Forelimb muscle (tissue), 1 donor: ENCODE data around the gene HAP1. TPM values are rescaled to one million over a fixed set of nuclear protein-coding genes. Genes with fewer than 3 reads are reported as not detected.
A peak's percentile ranks its signal among the peaks of the same experiment; 100 is the strongest.
"Not testable (repeated sequence)": the region's sequence is repeated elsewhere in the genome, so short reads cannot be mapped to it uniquely, and the experiment has no call there.

Experiments
- DNase-seq: peaks from one replicate; pipeline ENCODE4 v3.0.0-alpha.2; 2013; ENCODE audit warnings: low read depth
- polyA plus RNA-seq: library from polyadenylated mRNA; unstranded; fragments of 120-200 nt; gene quantifications from one replicate; pipeline ENCODE4 v1.2.1, GENCODE V29; 2013; ENCODE audit not compliant: insufficient read length

HAP1 gene
- polyA plus RNA-seq, 1 donor: 0.04 TPM

DNA sequence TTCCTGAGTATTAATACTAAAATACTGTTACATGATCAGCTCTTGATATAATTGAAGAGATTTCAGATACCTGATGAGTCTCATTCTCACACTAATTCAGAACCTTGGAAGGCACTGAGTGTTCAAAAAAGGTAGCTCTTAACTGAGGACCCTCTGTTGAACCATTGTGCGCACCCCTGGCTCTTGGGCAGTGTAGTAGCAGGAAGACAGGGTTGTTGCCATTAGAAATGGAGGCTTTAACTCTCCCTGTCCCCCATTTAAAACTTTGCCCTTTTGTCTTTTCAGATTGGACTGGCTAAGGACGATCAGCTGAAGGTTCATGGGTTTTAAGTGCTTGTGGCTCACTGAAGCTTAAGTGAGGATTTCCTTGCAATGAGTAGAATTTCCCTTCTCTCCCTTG is 43.9 kb downstream of the HAP1 start:
- no peak for DNase-seq

DNA sequence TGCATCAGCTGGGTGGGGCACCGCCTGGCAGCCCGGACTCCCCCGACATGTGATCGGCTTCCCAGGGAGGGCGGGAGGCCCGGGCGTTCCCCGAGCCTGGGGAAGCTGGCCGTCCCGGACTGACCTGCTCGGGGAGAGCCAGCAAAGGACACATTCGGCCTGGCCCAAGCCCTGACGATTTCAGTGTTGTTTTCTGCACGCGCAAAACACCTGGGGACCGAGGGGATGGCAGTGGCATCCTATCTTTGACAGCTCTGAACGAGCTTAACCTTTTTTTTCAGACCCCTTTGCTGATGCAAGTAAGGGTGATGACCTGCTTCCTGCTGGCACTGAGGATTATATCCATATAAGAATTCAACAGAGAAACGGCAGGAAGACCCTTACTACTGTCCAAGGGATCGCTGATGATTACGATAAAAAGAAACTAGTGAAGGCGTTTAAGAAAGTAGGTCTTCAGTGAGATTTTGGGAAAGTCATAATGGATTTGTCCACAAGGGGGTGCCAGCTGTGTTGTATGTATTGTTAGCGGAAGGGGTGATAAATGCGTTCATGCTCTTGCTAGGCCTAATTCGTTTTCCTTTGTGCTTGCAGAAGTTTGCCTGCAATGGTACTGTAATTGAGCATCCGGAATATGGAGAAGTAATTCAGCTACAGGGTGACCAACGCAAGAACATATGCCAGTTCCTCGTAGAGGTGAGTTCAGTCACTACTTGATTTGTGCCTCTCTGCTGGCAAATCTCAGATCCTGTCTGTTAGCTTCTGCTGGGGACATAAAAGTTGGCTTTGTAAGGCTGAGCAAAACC is 44.7 kb downstream of the HAP1 start:
- no peak for DNase-seq

DNA sequence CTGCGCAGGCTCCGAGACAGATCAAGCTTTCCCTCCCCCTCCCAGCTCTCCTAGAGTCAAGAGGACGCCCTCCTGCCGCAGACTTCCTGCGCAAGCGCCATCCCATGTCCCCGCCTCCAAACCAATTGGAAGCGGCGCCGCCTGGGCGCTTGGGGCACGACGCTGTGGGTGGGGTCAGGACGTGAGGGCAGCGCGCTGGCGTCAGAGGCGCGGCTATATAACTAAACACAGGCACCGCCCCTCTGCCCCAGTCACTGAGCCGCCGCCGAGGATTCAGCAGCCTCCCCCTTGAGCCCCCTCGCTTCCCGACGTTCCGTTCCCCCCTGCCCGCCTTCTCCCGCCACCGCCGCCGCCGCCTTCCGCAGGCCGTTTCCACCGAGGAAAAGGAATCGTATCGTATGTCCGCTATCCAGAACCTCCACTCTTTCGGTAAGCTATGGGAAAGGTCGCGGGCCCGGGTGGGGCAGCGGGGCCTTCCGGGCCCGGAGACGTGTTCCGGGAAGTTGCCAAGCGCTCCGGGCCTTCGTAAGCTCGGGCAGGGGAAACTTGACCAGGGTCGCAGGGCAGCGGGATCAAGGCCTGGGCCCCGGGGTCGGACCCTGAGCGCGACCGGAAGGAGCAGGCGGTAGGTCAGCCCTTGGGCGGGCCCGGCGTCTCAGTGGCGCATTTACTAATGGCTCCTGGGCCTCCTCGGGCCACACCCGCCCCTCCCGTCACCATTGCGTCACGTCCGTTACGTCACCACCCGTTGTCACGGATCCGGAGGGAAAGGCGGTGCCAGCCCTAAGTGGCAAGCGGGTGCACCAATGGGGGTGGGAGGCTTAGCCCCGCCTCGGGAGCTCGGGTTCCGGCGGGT is 45.6 kb downstream of the HAP1 start, which contains the start of gene EIF1:
TSS of gene EIF1 (plus strand) at position 245 of the 856 bp plus-strand sequence. CDS start at position 399, 154 bp downstream.
- peak; percentile 98 for DNase-seq

DNA sequence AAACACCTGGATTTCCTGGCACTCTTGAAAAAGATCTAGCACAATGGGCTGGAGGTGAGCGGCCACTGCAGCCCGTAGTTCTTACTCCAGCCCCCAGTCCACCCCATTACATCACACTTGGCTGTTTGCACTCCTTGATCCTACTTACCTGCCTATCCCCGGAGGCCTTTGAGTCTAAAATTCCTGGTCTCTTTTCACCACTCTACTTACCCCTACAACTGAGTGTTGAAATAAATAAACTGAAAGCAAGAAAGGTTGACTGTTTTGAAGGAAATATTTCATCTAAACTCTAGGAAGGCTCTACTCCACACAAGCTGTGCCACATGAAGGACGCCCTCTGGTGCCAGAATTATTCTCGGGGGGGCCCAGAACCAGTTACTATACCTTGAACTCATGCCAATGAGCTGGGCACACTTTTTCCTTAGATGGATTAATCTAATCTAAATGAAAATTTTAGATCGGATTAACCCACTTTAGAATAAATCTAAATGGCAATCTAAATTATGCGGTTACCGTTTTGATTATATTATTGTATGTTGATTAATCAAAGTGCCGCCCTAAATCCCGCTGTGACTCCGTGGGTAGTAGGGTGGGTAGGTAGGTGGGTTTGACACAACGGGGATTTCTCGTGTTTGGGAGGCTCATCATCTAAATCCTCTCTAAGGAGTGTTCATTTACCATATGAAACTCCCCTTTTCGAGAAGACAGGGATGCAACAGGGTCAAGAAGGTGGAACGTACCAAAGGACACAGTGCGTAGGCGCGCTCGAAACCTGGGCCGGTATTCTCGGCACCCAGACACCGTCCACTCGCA is 46.4 kb downstream of the HAP1 start:
- DNase-seq: no peak

DNA sequence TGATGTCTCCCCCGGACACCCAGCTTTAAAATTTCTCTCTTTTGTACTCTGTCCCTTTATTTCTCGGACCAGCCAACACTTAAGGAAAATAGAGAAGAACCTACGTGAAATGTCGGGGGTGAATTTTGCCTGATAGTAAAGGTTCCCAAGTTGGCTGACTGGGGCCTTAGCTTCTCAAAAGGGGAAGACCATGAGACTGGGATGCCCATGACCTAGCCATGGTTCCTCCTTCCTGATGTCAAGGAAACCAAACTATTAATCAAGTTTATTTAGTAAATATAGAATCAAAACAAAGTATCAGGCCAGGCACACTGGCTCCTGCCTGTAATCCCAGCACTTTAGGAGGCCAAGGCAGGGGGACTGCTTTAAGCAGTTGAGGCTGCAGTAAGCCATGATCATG is 48.2 kb downstream of the HAP1 start:
- no peak for DNase-seq

DNA sequence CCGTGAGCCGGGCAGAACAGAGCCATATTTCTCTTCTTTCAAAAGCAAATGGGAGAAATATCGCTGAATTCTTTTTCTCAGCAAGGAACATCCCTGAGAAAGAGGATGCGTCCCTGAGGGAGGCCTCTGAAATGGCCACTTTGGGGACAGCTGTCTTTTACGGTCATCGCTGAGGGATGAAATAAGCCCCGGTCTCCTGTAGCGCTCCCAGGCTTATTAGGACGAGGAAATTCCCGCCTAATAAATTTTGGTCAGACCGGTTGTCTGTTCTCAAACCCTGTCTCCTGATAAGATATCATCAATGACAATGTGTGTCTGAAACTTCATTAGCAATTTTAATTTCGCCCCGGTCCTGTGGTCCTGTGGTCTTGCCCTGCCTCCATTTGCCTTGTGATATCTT is 48.7 kb downstream of the HAP1 start:
- DNase-seq: not testable (repeated sequence)

DNA sequence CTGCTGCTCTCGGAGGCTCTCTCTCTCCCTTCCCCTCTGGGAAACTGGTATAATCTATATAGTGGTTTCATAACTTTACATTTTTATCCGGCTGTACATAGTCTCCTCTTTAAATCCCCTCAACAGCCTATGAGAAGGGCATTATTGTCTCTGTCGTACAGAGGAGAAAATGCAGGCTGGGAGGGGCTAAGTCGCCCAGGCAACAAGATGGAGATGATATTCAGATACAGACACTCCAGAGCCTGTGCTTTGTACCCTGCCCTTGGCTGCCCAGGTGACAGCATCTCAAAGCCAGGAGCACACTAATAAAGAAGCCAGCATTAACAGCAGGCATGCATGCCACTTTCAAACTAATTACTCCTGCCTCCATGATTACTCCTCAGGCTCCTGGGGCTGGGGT is 50.4 kb downstream of the HAP1 start:
- no peak for DNase-seq

DNA sequence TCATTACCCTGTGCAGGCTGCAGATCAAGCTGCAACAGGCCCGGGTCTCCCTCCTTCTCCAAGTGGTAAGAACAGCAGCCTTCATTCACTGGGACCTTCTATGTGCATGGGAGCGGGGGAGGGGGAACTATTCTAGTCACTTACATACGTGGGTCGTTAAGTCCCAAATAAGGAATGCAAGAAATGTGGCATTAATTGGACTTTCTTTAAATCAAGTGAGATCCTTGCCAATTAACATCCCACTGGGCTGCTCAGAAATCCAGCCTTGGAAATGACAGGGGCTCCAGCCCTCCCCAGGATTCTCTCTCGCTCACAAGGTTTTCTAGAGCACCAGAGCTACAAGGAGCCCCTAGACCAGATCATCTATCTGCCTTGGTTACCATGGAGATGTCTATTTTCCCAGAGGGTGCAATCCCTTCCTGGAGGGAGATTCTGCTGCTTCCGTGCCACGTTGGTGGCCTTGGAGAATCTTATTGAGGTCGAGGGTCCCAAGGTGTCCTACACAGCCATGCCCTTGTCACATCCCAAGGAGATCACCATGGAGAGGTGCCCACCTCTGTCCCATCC is 50.9 kb downstream of the HAP1 start:
- DNase-seq: no peak

DNA sequence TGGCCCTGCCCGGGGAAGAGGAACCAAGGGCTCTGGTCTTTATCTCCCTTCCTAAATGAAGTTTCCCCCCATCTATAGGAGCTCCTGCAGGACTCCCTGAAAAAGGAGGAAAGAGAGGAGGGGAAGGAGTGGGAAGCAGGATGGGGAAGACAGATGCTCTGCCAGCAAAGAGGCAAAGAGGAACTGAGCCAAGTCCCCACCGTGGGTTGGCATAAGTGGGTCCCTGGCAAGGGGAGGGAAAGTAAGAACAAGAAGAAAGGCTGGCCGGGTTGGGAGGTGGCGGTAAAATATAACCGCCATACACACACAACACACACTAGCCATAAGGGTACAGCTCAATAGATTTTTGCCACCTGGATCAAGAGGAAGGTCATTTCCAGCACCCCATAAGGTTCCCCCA is 51.8 kb downstream of the HAP1 start:
- DNase-seq: no peak

DNA sequence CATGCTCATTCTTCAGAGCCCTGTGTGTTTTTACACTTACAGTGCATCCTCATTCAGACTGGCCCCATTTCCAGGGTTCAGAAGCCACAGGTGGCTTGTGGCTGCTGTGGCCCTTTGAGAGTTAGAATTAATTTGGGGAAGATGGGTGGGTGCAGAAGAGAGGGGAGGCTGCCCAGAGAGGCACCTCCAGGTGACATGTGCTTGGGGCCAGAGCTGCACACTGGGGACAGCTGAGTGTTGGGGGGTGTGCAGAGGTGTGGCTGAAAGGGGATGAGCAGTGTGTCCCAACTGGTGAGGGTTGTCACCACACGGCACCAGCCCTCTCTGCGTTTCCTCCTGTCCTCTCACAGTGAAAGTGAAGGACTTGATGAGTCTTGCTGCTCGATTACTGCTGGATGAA is 52.7 kb downstream of the HAP1 start:
- DNase-seq: no peak

DNA sequence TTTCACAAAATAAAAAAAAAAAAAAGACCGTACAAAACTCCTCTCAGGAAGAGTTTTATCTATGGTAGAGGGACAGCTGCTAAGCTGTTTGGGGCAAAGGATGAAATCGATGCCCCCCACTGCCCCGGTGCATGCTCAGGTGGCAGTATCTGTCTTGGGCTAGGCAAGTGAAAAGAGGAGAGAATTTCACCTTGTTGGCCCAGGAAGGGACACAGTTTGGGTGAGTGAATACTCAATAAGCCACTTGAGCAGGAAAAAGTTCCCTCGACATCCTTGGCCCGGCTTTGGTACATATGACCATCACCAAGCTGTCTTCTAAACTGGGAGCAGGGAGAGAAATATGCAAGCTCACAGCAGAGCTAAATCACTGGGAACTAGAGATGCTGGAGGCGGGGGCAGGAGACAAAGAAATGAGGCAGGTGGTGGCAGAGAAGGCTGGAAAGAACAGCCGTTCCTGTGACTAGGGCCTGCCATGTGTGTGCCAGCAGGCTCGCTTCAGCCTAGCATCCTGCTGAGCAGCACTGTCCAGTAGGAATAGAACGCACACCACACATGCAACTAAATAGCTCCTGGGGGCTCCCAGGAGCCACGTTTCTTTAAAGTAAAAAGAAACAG is 53.9 kb downstream of the HAP1 start:
- DNase-seq: no peak

DNA sequence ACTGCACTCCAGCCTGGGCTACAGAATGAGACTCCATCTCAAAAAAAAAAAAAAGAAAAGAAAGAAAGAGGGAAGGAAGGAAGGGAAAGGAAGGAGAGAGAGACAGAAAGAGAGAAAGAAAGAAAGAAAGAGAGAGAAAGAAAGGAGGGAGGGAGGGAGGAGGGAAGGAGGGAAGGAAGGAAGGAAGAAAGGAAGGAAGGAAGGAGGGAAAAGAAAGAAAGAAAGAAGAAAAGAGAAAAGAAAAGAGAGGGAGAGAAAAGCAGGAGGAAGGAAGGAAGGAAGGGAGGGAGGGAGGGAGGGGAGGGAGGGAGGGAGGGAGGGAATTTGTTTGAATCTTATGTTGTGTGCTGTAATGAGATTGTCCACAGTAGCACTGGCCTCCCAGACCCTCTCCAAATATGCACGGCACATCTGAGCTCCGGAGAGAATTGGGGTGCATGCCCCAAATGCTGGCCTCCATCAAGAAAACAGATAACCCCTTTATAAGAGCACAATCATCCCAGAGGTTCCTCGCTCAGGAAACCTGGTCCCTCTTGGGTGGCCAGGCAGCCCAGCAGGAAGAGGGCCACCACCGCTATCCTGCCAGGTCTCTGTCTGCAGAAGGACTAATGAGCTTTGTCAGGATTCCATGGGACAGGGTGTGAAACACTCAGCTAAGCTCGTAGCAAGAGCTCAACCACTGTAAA is 54.6 kb downstream of the HAP1 start:
- no peak for DNase-seq

DNA sequence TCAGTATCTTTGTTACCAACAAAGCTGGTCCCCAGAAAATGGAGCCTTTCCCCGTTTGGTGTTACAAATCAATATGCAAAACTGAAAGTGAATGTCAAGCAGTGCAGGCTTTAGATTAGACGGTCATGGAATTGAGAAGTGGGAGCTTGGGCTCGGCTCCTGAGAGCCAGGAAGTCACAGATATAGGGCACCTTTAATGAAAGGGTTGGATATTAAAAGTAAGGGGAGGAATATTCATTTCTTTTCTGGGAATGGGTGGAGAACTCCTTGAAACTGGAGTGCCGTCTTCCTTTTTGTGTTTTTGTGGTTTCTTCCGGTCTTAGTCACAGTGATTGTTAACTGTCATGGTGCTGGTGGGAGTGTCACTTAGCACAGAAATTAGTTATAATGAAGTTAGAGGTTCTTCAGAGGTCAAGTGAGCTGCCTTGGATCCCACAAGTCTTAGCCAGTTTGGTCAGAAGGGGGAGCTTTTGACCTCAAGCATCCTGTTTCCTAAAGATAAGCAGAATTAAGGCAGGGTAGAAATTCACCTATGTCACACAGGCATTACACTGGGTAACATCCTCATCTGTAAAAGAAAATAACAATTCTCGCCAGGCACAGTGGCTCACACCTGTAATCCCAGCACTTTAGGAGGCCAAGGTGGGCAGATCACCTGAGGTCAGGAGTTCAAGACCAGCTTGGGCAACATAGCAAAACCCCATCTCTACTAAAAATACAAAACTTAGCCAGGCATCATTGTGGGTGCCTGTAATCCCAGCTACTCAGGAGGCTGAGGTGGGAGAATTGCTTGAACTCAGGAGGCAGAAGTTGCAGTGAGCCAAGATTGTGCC is 55.3 kb downstream of the HAP1 start:
- DNase-seq: no peak

DNA sequence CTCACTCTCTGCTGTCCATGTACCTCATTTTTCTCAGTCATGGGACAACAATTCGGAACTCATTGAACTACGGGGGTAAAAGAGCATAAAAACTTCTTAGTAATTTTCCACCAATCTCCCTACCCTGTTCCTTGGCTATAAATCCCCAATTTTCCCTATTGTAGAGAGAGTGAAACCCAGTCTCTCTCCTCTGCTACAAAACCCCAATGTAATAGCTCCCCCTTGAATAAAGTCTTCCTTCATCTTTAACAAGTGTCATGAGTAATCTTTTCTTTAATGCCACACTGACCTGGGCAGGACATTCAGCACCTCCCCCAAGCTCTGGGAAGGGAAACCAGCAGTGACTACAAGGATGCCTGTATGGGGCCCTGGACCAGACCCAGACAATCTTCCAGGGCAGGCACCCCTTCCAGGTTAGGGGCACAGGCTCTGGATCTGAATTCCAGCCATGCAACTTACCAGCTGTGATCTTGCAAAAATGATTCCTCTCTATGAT is 56.0 kb downstream of the HAP1 start:
- no peak for DNase-seq

DNA sequence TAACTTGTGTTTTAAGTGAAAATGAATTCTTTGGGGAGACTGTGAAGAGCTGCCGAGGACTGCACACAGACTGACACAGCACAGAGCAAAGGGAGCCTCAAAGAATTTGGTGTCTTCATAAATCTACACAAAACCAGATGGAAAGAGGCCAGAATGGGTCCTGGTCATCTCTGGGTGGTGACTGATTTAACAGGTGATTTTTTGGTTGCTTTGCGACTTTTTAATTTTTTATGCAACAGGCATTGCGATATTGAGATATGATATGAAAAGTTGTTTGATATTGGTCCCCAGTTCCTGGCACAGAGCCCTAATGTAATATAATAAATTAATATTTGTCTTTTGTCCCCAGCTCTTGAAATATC is 58.4 kb downstream of the HAP1 start:
- no peak for DNase-seq

DNA sequence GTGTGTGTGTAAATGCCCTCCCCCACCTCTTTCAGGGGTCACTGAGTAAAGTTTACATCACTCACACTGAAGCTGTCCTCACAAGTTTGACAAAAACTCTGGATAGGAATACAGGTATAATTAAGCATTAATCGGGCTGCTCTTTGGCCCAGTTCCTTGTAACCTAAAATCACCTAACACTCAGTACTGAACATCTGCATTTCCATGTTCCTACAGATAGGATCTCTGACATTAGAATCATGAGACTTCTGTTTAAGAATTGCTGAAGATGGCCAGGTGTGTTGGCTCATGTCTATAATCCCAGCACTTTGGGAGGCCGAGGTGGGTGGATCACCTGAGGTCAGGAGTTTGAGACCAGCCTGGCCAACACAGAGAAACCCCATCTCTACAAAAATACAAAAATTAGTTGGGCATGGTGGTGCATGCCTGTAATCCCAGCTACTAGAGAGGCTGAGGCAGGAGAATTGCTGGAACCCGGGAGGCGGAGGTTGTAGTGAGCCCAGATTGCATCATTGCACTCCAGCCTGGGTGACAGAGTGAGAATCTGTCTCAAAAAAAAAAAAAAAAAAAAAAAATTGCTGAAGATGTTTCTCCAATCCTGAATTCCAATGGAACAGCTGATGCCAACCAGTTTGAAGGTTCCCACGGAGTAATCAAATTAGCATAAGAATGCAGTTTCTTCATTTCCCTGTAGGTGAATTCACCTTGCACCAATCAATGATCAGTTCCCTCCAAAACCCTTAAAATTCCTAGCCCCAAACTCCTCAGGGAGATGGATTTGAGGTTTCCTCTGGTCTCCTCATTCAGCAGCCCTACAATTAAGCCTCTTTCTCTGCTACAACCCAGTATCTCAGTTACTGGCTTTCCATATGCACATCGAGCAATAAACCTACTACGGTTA is 59.0 kb downstream of the HAP1 start:
- not testable (repeated sequence) for DNase-seq
